HUES64 (cell line): ENCODE data around the gene CT47A1.
"Not testable (repeated sequence)": the region's sequence is repeated elsewhere in the genome, so short reads cannot be mapped to it uniquely, and the experiment has no call there.

Source experiments
- H3K27ac ChIP-seq: 2 replicates; pipeline ENCODE4 v1.7.0; 2013; ENCODE audit warnings: low read depth, low read length, inconsistent platforms
- H3K27me3 ChIP-seq: 2 replicates; pipeline ENCODE4 v1.6.1; 2013; ENCODE audit warnings: mild to moderate bottlenecking, low read length; ENCODE audit not compliant: insufficient read depth
- H3K36me3 ChIP-seq: 2 replicates; pipeline ENCODE4 v1.6.1; 2013; ENCODE audit warnings: mild to moderate bottlenecking, low read length; ENCODE audit not compliant: insufficient read depth
- H3K4me1 ChIP-seq: 2 replicates; pipeline ENCODE4 v1.6.1; 2013; ENCODE audit warnings: mild to moderate bottlenecking, low read length, moderate library complexity; ENCODE audit not compliant: insufficient read depth
- H3K4me3 ChIP-seq: 2 replicates; pipeline ENCODE4 v1.5.1; 2013; ENCODE audit warnings: mild to moderate bottlenecking, low read length, moderate library complexity
- H3K9ac ChIP-seq: 2 replicates; pipeline ENCODE4 v1.6.1; 2013; ENCODE audit warnings: mild to moderate bottlenecking, low read depth, low read length
- H3K9me3 ChIP-seq: 2 replicates; pipeline ENCODE4 v1.6.1; 2013; ENCODE audit warnings: low read depth, low read length; ENCODE audit not compliant: insufficient read depth
- WGBS: fragments of 150-250, 120-280 bp; methylation state at CpG from one replicate; pipeline ENCODE4 v1.1.7; 2013; ENCODE audit warnings: missing lambda C conversion rate; 5-methylcytosine and 5-hydroxymethylcytosine counted together

CT47A1 gene

DNA sequence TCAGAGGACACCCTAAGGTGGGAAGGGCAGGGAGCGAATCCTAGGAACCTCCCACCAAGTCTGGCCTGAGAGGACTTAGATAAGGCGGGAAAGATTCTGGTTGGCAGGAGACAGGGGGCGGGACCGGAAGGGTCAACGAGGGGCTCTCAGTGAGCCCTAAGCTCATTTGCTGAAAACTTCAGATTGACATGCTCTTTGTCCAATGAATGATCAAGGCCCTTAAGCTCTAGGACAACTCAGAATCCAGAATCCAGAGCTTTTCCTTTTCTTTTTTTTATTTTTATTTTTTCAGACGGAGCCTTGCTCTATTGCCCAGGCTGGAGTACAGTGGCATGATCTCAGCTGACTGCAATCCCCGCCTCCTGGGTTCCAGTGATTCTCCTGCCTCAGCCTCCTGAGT lies 29.1 kb downstream of the CT47A1 start, which contains the start of gene CT47A7:
Gene CT47A7 (minus strand): TSS at position 101 of the 400 bp plus-strand sequence. CDS start 255 bp downstream, outside the sequence.
- H3K9me3 ChIP-seq, H3K36me3 ChIP-seq, H3K27ac ChIP-seq, H3K9ac ChIP-seq, H3K4me3 ChIP-seq, H3K4me1 ChIP-seq, H3K27me3 ChIP-seq: not testable (repeated sequence)
- no CpG with 5 or more reads among the region's 7 CpGs for WGBS
